LNCaP clone FGC (cell line): ENCODE data around the gene ASXL1.

Experiments used
- DNase-seq: peaks from one replicate; pipeline ENCODE4 v3.0.0-alpha.2; 2011; ENCODE audit warnings: low read depth
- H3K4me3 ChIP-seq: 2 replicates; pipeline ENCODE4 v1.5.1; 2011; ENCODE audit warnings: mild to moderate bottlenecking, low read depth, low read length, control low read depth
- TF ChIP-seq, protein P1 (sequence below): IDR thresholded peaks from 2 replicates; pipeline ENCODE4 v1.5.1; 2012; ENCODE audit warnings: mild to moderate bottlenecking; ENCODE audit not compliant: control insufficient read depth, insufficient read depth; ENCODE audit errors: extremely low read depth

The ASXL1 gene

DNA sequence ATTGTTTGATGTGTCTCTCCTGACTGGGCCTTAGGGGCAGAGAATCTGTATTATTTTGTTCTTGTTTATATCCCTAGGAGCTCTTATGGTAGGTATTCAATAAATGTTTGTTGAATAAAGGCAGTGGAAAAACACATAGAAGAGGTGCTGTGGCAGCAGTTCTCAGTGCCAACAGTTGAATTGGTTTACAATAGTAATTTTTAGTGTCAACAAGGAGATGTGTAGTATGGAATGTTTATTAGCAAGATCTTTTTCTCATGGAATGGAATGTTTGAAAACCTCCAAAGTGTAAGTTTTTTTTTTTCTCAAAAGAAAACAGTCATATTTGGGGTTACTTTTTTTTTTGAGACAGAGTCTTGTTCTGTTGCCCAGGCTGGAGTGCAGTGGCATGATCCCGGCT lies 28.0 kb downstream of the ASXL1 start:
- TF ChIP-seq, protein P1, sequence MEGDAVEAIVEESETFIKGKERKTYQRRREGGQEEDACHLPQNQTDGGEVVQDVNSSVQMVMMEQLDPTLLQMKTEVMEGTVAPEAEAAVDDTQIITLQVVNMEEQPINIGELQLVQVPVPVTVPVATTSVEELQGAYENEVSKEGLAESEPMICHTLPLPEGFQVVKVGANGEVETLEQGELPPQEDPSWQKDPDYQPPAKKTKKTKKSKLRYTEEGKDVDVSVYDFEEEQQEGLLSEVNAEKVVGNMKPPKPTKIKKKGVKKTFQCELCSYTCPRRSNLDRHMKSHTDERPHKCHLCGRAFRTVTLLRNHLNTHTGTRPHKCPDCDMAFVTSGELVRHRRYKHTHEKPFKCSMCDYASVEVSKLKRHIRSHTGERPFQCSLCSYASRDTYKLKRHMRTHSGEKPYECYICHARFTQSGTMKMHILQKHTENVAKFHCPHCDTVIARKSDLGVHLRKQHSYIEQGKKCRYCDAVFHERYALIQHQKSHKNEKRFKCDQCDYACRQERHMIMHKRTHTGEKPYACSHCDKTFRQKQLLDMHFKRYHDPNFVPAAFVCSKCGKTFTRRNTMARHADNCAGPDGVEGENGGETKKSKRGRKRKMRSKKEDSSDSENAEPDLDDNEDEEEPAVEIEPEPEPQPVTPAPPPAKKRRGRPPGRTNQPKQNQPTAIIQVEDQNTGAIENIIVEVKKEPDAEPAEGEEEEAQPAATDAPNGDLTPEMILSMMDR: no peak
- peak; percentile 67 for DNase-seq
- no peak overlapping the region for H3K4me3 ChIP-seq

DNA sequence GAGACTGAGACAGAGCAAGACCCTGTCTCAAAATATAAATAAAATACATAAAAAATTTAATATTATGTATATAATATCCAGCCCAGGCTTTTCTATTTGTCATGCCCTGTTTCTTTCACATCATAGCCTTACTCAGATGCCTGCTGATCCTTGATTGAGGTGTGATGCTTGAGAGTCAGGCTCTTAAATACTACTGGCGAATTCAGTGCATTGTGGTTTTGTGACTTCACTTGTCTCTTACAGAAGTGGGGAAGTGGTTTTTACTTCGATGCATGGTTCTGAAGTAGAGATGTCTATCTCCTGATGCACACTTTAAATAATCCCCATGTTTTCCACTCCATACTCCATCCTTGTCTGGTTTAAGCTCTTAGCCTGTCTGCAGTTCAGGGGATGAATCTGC lies 29.1 kb downstream of the ASXL1 start:
- H3K4me3 ChIP-seq: no peak overlapping the region
- DNase-seq: no peak
- TF ChIP-seq, protein P1: no peak

DNA sequence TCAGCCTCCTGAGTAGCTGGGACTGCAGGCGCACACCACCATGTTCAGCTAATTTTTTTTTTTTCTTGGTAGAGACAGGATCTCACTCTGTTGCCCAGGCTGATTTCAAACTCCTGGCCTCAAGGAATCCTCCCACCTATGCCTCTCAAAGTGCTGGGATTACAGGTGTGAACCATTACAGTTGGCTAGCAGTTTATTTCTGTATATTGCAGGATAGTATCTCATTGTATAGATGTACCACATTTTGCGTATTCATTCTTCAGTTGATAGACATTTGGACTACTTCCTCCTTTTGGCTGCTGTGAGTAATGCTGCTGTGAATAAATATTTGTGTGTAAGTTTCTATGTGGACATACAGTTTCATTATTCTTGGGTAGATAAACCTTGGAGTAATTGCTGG lies 32.9 kb downstream of the ASXL1 start:
- peak; percentile 25 for DNase-seq
- TF ChIP-seq, protein P1: no peak

DNA sequence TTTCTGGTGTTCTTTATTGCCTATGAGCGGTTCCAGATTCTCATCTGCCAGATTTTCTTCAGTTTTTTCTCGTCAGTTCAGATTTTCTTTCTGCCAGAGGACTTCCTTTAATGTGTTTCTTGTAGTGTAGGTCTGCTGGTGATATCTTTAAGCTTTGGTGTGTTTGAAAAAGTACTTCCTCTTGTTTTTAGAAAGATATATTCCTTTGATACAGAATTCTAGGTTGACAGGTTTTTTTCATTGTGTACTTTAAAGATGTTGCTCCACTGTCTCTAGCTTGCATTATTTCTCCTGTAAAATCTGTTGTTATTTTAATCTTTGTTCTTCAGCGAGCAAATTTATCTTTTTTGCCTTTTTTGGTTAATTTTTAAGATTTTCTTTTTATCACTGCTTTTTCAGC lies 36.9 kb downstream of the ASXL1 start:
- TF ChIP-seq, protein P1: no peak
- H3K4me3 ChIP-seq: no peak overlapping the region
- DNase-seq: no peak

More for the DNA sequence above, 32.9 kb downstream of the ASXL1 start:
- no peak overlapping the region for H3K4me3 ChIP-seq

DNA sequence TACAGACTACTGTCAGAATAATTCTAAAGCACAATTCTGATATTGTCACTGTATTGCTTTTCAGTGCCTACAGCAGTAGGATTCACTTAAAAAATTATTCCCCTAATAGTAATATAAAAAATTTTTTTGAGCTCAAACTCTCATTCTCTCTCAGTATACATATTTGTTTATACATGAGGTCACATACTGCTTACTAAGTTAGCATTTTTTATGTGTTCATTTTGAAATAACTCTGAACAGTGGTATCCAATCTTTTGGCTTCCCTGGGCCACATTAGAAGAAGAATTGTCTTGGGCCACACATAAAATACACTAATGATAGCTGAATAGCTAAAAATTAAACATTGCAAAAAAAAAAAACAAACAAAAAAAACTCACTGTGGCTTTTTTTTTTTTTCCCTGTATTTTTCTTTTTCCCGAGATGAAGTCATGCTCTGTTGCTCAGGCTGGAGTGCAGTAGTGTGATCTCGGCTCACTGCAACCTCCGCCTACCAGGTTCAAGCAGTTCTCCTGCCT lies 38.6 kb downstream of the ASXL1 start:
- no peak for DNase-seq
- TF ChIP-seq, protein P1: no peak
- H3K4me3 ChIP-seq: no peak overlapping the region

DNA sequence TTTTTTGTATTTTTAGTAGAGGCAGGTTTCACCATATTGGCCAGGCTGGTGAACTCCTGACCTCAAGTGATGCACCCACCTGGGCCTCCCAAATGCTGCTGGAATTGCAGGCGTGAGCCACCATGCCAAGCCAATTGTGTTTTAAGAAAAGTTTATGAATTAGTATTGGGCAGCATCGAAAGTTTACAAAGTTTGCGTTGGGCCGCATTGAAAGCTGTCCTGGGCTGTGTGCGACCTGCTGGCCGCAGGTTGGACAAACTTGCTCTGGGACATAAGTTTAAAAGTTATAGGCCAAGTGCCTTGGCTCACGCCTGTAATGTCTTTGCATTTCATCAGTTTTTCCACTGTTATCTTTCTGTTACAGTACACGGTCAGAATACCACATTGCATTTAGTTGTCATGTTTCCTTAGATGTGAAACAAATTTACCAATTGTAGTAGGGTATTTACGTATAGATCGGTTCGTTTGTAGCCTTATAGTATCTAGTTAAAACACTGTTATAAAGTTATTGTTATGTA lies 39.5 kb downstream of the ASXL1 start:
- no peak for DNase-seq
- H3K4me3 ChIP-seq: no peak overlapping the region
- TF ChIP-seq, protein P1: no peak

DNA sequence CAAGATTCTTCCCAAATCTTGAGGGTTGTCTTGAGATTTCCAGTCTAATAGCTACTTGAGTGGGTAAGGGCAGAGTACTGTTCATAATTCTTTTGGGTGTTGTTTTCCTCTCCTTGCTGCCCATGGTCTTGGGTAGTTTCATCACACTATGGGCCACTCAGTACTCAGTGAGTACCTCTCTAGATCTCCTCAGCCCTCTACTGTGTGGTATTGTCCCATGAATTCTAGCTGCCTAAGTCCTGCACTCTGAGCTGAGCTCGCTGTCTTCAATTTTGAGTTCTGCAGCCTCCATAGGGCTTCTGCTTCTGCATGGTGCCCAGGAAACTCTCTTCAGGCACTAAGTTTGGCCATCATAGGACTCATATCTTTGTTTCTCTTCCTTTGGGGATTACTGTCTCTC lies 42.3 kb downstream of the ASXL1 start:
- DNase-seq: no peak
- TF ChIP-seq, protein P1: no peak
- H3K4me3 ChIP-seq: no peak overlapping the region
